SK-N-SH (cell line): Measurements from ENCODE around the gene NEBL. TPM values are rescaled to one million over a fixed set of nuclear protein-coding genes. Genes with fewer than 3 reads are reported as not detected.

Experiments used
- CTCF ChIA-PET: fragments of 300-600, 350-600 bp; formaldehyde crosslinking; extraction: SDS; loops from one replicate; lab custom pipeline; 2021; lab: Yijun Ruan, JAX
- POLR2A ChIA-PET: fragments of 350-600 bp; sonication (Branson Sonifier 250); formaldehyde crosslinking; extraction: SDS; loops from one replicate; lab custom pipeline; 2020; ENCODE audit warnings: antibody characterized with exemption, inconsistent platforms; lab: Yijun Ruan, JAX
- DNase-seq: peaks from one replicate; pipeline ENCODE4 v3.0.0; 2012
- H2AFZ ChIP-seq: fragments of 200-600 bp; sonication (generic); 2 replicates; pipeline ENCODE4 v1.8.1; 2016; ENCODE audit warnings: antibody characterized with exemption, mild to moderate bottlenecking, low read depth
- H3F3A ChIP-seq: fragments of 200-600 bp; sonication (generic); replicated peaks from 2 replicates; pipeline ENCODE3; 2016; ENCODE audit warnings: antibody characterized with exemption, mild to moderate bottlenecking; ENCODE audit not compliant: insufficient read depth
- H3K27ac ChIP-seq, 2 experiments: fragments of 200-500 bp in 1 of 2; fragments of 200-600 bp in 1 of 2; sonication (Bioruptor generic) in 1 of 2; sonication (generic), shearing (Covaris generic) in 1 of 2; 2 replicates each; pipeline versions ENCODE4 v1.5.1 to v1.6.1; 2014 to 2016; ENCODE audit warnings: low read depth in 2 of 2, inconsistent platforms in 1 of 2, low read length in 1 of 2, mild to moderate bottlenecking in 1 of 2, mixed read lengths in 1 of 2
- H3K27me3 ChIP-seq: fragments of 200-600 bp; sonication (generic), shearing (Covaris generic); 2 replicates; pipeline ENCODE4 v1.6.1; 2016; ENCODE audit warnings: mixed run types; ENCODE audit not compliant: insufficient read depth
- H3K36me3 ChIP-seq, 2 experiments: fragments of 200-500 bp in 1 of 2; fragments of 200-600 bp in 1 of 2; sonication (Bioruptor generic) in 1 of 2; sonication (generic) in 1 of 2; replicated peaks in 1 of 2; 2 replicates each; pipeline versions ENCODE3 to v1.5.1; 2014 to 2016; ENCODE audit warnings: low read length in 1 of 2, mild to moderate bottlenecking in 1 of 2; ENCODE audit not compliant: insufficient read depth in 2 of 2, control insufficient read depth in 1 of 2
- H3K4me1 ChIP-seq, 2 experiments: fragments of 200-500 bp in 1 of 2; fragments of 200-600 bp in 1 of 2; sonication (Bioruptor generic) in 1 of 2; sonication (generic), shearing (Covaris generic) in 1 of 2; 2 replicates each; pipeline versions ENCODE4 v1.5.1 to v1.6.1; 2014 to 2016; ENCODE audit warnings: low read depth in 1 of 2, low read length in 1 of 2, mixed run types in 1 of 2; ENCODE audit not compliant: insufficient read depth in 2 of 2, control insufficient read depth in 1 of 2
- H3K4me2 ChIP-seq: fragments of 200-600 bp; sonication (generic), shearing (Covaris generic); 2 replicates; pipeline ENCODE4 v1.6.1; 2017; ENCODE audit warnings: mixed run types
- H3K4me3 ChIP-seq, 2 experiments: fragments of 200-500 bp in 1 of 2; fragments of 200-600 bp in 1 of 2; sonication (Bioruptor generic) in 1 of 2; sonication (generic), shearing (Covaris generic) in 1 of 2; 2 replicates each; pipeline versions ENCODE4 v1.5.1 to v1.8.1; 2014 to 2016; ENCODE audit warnings: low read depth in 2 of 2, inconsistent platforms in 1 of 2, low read length in 1 of 2, mild to moderate bottlenecking in 1 of 2, mixed read lengths in 1 of 2, moderate library complexity in 1 of 2
- H3K79me2 ChIP-seq: fragments of 200-600 bp; sonication (generic); 2 replicates; pipeline ENCODE4 v1.8.1; 2017; ENCODE audit warnings: mild to moderate bottlenecking; ENCODE audit not compliant: insufficient read depth
- H3K9ac ChIP-seq: fragments of 200-600 bp; sonication (generic); 2 replicates; pipeline ENCODE4 v1.6.1; 2017; ENCODE audit warnings: mixed run types
- H3K9me2 ChIP-seq: fragments of 200-600 bp; sonication (generic); 2 replicates; pipeline ENCODE4 v1.6.1; 2017; ENCODE audit warnings: mixed run types
- H3K9me3 ChIP-seq: fragments of 200-600 bp; sonication (generic); 2 replicates; pipeline ENCODE4 v1.6.1; 2017; ENCODE audit warnings: mixed run types, mild to moderate bottlenecking, moderate library complexity
- H4K20me1 ChIP-seq: fragments of 200-600 bp; sonication (generic); 2 replicates; pipeline ENCODE4 v1.6.1; 2017; ENCODE audit warnings: mild to moderate bottlenecking, mixed run types; ENCODE audit not compliant: insufficient read depth
- CHD2 ChIP-seq: fragments of 150-350 bp; IDR thresholded peaks from 2 replicates; pipeline ENCODE4 v1.6.1; 2018; ENCODE audit warnings: low read length; ENCODE audit not compliant: partially characterized antibody
- EP300 ChIP-seq, 2 experiments: IDR thresholded peaks; 2 replicates each; pipeline versions ENCODE4 v1.4.0 to v1.6.1; 2012; ENCODE audit warnings: borderline replicate concordance in 1 of 2, low read depth in 1 of 2, low read length in 1 of 2
- EZH2phosphoT487 ChIP-seq: fragments of 200-600 bp; sonication (generic); IDR thresholded peaks from 2 replicates; pipeline ENCODE4 v1.6.1; 2017; ENCODE audit warnings: low read depth, mixed run types, mild to moderate bottlenecking, antibody characterized with exemption, moderate library complexity, borderline replicate concordance
- FOSL2 ChIP-seq: IDR thresholded peaks from 2 replicates; pipeline ENCODE4 v1.4.0; 2012; ENCODE audit warnings: low read depth, mild to moderate bottlenecking, moderate library complexity, borderline replicate concordance
- FOXJ3 ChIP-seq: sonication (generic); formaldehyde crosslinking; IDR thresholded peaks from 2 replicates; pipeline ENCODE4 v1.5.1; 2020; ENCODE audit warnings: mild to moderate bottlenecking, missing genetic modification reagents
- GATA2 ChIP-seq: sonication (generic); formaldehyde crosslinking; IDR thresholded peaks from 2 replicates; pipeline ENCODE4 v1.5.0; 2020; ENCODE audit warnings: mild to moderate bottlenecking, missing genetic modification reagents
- JUND ChIP-seq: IDR thresholded peaks from 2 replicates; pipeline ENCODE4 v1.4.0; 2012
- MEF2A ChIP-seq: IDR thresholded peaks from 2 replicates; pipeline ENCODE4 v1.4.0; 2012; ENCODE audit warnings: low read depth, borderline replicate concordance
- MXI1 ChIP-seq: IDR thresholded peaks from 2 replicates; pipeline ENCODE4 v1.6.1; 2012; ENCODE audit warnings: mild to moderate bottlenecking, low read depth, low read length, improper control_type of control experiment
- NFIC ChIP-seq: IDR thresholded peaks from 2 replicates; pipeline ENCODE4 v1.4.0; 2012; ENCODE audit warnings: borderline replicate concordance
- NRF1 ChIP-seq: IDR thresholded peaks from 2 replicates; pipeline ENCODE4 v1.6.1; 2012; ENCODE audit warnings: low read depth, mild to moderate bottlenecking, low read length
- PBX3 ChIP-seq: IDR thresholded peaks from 2 replicates; pipeline ENCODE4; 2012
- RCOR1 ChIP-seq: fragments of 150-350 bp; IDR thresholded peaks from 2 replicates; pipeline ENCODE4 v1.6.1; 2017; ENCODE audit warnings: antibody characterized with exemption, low read length
- REST ChIP-seq: IDR thresholded peaks from 2 replicates; pipeline ENCODE4 v1.6.1; 2012; ENCODE audit warnings: mild to moderate bottlenecking, low read depth, low read length, moderate library complexity
- SIN3A ChIP-seq: IDR thresholded peaks from 2 replicates; pipeline ENCODE4 v1.6.1; 2012; ENCODE audit warnings: low read depth, mild to moderate bottlenecking, low read length, moderate library complexity, borderline replicate concordance
- TAF1 ChIP-seq: IDR thresholded peaks from 2 replicates; pipeline ENCODE4 v1.6.1; 2012; ENCODE audit warnings: low read depth, mild to moderate bottlenecking, low read length, moderate library complexity, borderline replicate concordance
- TCF12 ChIP-seq: IDR thresholded peaks from 2 replicates; pipeline ENCODE4 v1.4.0; 2012
- ZBTB33 ChIP-seq: IDR thresholded peaks from 2 replicates; pipeline ENCODE4 v1.4.0; 2012; ENCODE audit warnings: low read depth, borderline replicate concordance
- WGBS: methylation state at CpG from one replicate; pipeline ENCODE4 v1.1.6; 2017; ENCODE audit warnings: low lambda C conversion rate; 5-methylcytosine and 5-hydroxymethylcytosine counted together
- polyA plus RNA-seq, 3 experiments: library from polyadenylated mRNA; depleted of rRNA; stranded (reverse); fragments of >200 nt; gene quantifications; 2 replicates each; pipeline ENCODE4 v1.2.3, GENCODE V29; 2012
- TF ChIP-seq, protein P1 (sequence below): fragments of 200-600 bp; sonication (generic); IDR thresholded peaks from 2 replicates; pipeline ENCODE4 v1.6.1; 2017; ENCODE audit warnings: antibody characterized with exemption, mild to moderate bottlenecking, moderate library complexity

Gene NEBL
- polyA plus RNA-seq, 1 of the 3 experiments (the other 2 are of a cell fraction), result 0.58 TPM

GRCh38 chr10:20740120-20740519 lies 157.0 kb downstream of the NEBL start:
- DNase-seq, result peak; percentile 19
- Histone ChIP-seq H3K27me3 (no peaks in the 10 kb centered on the region), H3K36me3 (no peaks in the 10 kb centered on the region), H3K9me3 (no peaks in the 10 kb centered on the region), H3K9ac (no peak overlapping the region), H3K4me2 (no peak overlapping the region), H3F3A (no peaks in the 10 kb centered on the region), H3K27ac (no peak overlapping the region), H3K79me2 (no peaks in the 10 kb centered on the region), H3K4me1 (peaks cover 0 to 5% of the 10 kb centered on the region in 2 experiments; a peak in 2 of 4 replicates), H3K9me2 (no peaks in the 10 kb centered on the region), H3K4me3 (no peak overlapping the region), H4K20me1 (no peaks in the 10 kb centered on the region), H2AFZ (no peak overlapping the region)
- CTCF ChIA-PET, result no interaction called here
- TF ChIP-seq TCF12, result 0 out of 2 replicates have a peak, but pooled peaks have one; percentile 9
- TF ChIP-seq EZH2phosphoT487, result no peak
- peak; percentile 79; the same call in 1 of the 2 replicates for TF ChIP-seq RCOR1
- WGBS, result 28% methylated on average over 6 of the region's 6 CpGs
- POLR2A ChIA-PET, result no interaction called here

DNA sequence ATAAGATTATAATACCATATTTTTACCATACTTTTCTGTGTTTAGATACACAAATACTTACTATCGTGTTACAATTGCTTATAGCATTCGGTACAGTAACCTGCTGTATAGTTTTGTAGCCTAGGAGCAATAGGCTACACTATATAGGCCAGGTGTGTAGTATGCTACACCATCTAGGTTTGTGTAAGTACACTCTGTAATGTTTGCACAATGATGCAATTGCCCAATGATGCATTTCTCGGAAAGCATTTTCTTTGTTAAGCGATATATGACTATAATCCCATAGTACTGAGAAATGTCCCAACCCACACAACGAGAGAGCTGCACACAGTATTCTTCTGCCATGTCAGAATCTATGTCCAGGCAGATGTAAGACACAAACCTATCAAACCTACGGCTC lies 160.0 kb downstream of the NEBL start:
- 31% methylated on average over 6 of the region's 6 CpGs for WGBS
- Histone ChIP-seq H3F3A (no peaks in the 10 kb centered on the region), H2AFZ (no peak overlapping the region), H3K4me1 (peaks cover 0 to 2% of the 10 kb centered on the region in 2 experiments; a peak in 2 of 4 replicates), H3K4me2 (no peak overlapping the region), H3K36me3 (no peaks in the 10 kb centered on the region), H3K27me3 (no peaks in the 10 kb centered on the region), H3K79me2 (no peaks in the 10 kb centered on the region), H3K4me3 (no peak overlapping the region), H3K9ac (no peak overlapping the region), H3K9me3 (no peaks in the 10 kb centered on the region), H3K9me2 (no peaks in the 10 kb centered on the region), H3K27ac (no peak overlapping the region), H4K20me1 (no peaks in the 10 kb centered on the region)
- CTCF ChIA-PET, result no interaction called here
- DNase-seq, result no peak
- POLR2A ChIA-PET, result no interaction called here
- TF ChIP-seq TAF1 (no peak), FOSL2 (no peak), REST (no peak), GATA2 (CRISPR knock-in tag) (no peak), CHD2 (no peak), FOXJ3 (CRISPR knock-in tag) (no peak), EP300 (IDR thresholded peaks at IDR 0.05; ENCODE audit: borderline replicate concordance in 1 of 2, low read depth in 1 of 2, low read length in 1 of 2) (no peak), PBX3 (no peak), NRF1 (no peak), MXI1 (no peak), JUND (no peak), NFIC (no peak), SIN3A (no peak), MEF2A (no peak), ZBTB33 (no peak), RCOR1 (no peak), TCF12 (no peak)
- TF ChIP-seq, protein P1, sequence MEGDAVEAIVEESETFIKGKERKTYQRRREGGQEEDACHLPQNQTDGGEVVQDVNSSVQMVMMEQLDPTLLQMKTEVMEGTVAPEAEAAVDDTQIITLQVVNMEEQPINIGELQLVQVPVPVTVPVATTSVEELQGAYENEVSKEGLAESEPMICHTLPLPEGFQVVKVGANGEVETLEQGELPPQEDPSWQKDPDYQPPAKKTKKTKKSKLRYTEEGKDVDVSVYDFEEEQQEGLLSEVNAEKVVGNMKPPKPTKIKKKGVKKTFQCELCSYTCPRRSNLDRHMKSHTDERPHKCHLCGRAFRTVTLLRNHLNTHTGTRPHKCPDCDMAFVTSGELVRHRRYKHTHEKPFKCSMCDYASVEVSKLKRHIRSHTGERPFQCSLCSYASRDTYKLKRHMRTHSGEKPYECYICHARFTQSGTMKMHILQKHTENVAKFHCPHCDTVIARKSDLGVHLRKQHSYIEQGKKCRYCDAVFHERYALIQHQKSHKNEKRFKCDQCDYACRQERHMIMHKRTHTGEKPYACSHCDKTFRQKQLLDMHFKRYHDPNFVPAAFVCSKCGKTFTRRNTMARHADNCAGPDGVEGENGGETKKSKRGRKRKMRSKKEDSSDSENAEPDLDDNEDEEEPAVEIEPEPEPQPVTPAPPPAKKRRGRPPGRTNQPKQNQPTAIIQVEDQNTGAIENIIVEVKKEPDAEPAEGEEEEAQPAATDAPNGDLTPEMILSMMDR, result no peak
